Suprapubic skin (tissue), 4 donors: ENCODE measurements around the gene SPRED3.

ENCODE experiments used
- CTCF ChIP-seq, 2 donors: fragments of 200-600 bp in 1 of 2; fragments of 450-650 bp in 1 of 2; sonication (generic) in 1 of 2; IDR thresholded peaks; one replicate each; pipeline ENCODE4 v1.5.1; 2016 to 2019; ENCODE audit warnings: antibody characterized with exemption in 2 of 2, mild to moderate bottlenecking in 1 of 2, moderate library complexity in 1 of 2
- EP300 ChIP-seq: sonication (generic); formaldehyde crosslinking; IDR thresholded peaks from one replicate; pipeline ENCODE4 v1.6.1; 2017; ENCODE audit warnings: antibody characterized with exemption
- POLR2A ChIP-seq, 2 donors: fragments of 450-650 bp; IDR thresholded peaks; one replicate each; pipeline ENCODE4 v1.6.1; 2017; ENCODE audit warnings: antibody characterized with exemption in 2 of 2, mild to moderate bottlenecking in 2 of 2, moderate library complexity in 2 of 2
- POLR2AphosphoS5 ChIP-seq, 3 donors: sonication (generic); formaldehyde crosslinking; IDR thresholded peaks; one replicate each; pipeline ENCODE4 v1.6.1; 2017; ENCODE audit warnings: antibody characterized with exemption in 3 of 3

- TF ChIP-seq POLR2A (IDR thresholded peaks at IDR 0.05) (no peak), CTCF (IDR thresholded peaks at IDR 0.05) (no peak), EP300 (no peak), POLR2AphosphoS5 (IDR thresholded peaks at IDR 0.05) (no peak)
These were observed 16.8 kb downstream of the SPRED3 start for GRCh38 chr19:38405276-38405675.
